HCT116 (cell line): ENCODE data around the gene ACOT7. TPM values are rescaled to one million over a fixed set of nuclear protein-coding genes. Genes with fewer than 3 reads are reported as not detected.

Source experiments
- ATAC-seq: fragments of 200-7000 bp; cut with Tn5 transposase; 2 replicates; pipeline ENCODE4 v1.9.1; 2020; ENCODE audit warnings: mild to moderate bottlenecking, moderate library complexity
- BruUV-seq: library from RNA; stranded (reverse); fragments of 400-500 nt; replicated peaks from 2 replicates; lab custom pipeline; 2021; lab: Mats Ljungman, UMichigan
- CTCF ChIA-PET: fragments of 300-600 bp; sonication (Branson Sonifier 250); formaldehyde crosslinking; loops from one replicate; lab custom pipeline; 2021; ENCODE audit warnings: antibody characterized with exemption; lab: Charles Lee
- POLR2A ChIA-PET: fragments of 300-600, 350-600 bp; sonication (Branson Sonifier 250); formaldehyde crosslinking; loops from one replicate; lab custom pipeline; 2021; ENCODE audit warnings: antibody characterized with exemption; lab: Charles Lee
- RAD21 ChIA-PET, 2 experiments: fragments of 300-600 bp; sonication (Branson Sonifier 250); formaldehyde crosslinking; loops; one replicate each; lab custom pipeline; 2023; ENCODE audit warnings: low total read pairs in 2 of 2; ENCODE audit not compliant: uncharacterized antibody in 2 of 2, unreplicated experiment in 2 of 2, low non-redundant PET in 1 of 2; lab: Charles Lee
- DNase-seq: peaks from one replicate; pipeline ENCODE4 v3.0.0-alpha.2; 2010; ENCODE audit warnings: low read depth, low spot score
- H2AFZ ChIP-seq: fragments of 200-600 bp; shearing (Covaris generic), sonication (generic); 2 replicates; pipeline ENCODE4 v1.6.1; 2017; ENCODE audit warnings: low read depth, mixed run types, mixed read lengths, antibody characterized with exemption, low read length; ENCODE audit not compliant: poor library complexity, severe bottlenecking
- H3K27ac ChIP-seq: 2 replicates; pipeline ENCODE4 v1.5.1; 2012; ENCODE audit warnings: low read depth, low read length
- H3K27me3 ChIP-seq: fragments of 200-600 bp; sonication (generic); 2 replicates; pipeline ENCODE4 v1.6.1; 2016; ENCODE audit warnings: mixed run types, low read length, mixed read lengths; ENCODE audit not compliant: insufficient read depth
- H3K36me3 ChIP-seq, 2 experiments: fragments of 200-500 bp in 1 of 2; fragments of 200-600 bp in 1 of 2; sonication (Bioruptor generic) in 1 of 2; sonication (generic) in 1 of 2; 2 replicates each; pipeline versions ENCODE4 v1.5.1 to v1.6.1; 2014 to 2016; ENCODE audit warnings: low read length in 2 of 2, inconsistent platforms in 1 of 2, mixed read lengths in 1 of 2, mixed run types in 1 of 2; ENCODE audit not compliant: insufficient read depth in 2 of 2, control insufficient read depth in 1 of 2
- H3K4me1 ChIP-seq, 2 experiments: fragments of 200-600 bp in 1 of 2; sonication (generic) in 1 of 2; 2 replicates each; pipeline versions ENCODE4 v1.5.1 to v1.6.1; 2012 to 2017; ENCODE audit warnings: low read length in 2 of 2, inconsistent platforms in 1 of 2, mild to moderate bottlenecking in 1 of 2, mixed read lengths in 1 of 2, mixed run types in 1 of 2, moderate library complexity in 1 of 2; ENCODE audit not compliant: insufficient read depth in 2 of 2, control insufficient read depth in 1 of 2
- H3K4me2 ChIP-seq: fragments of 200-600 bp; sonication (generic); 2 replicates; pipeline ENCODE4 v1.6.1; 2017; ENCODE audit warnings: mixed run types, low read length, mixed read lengths
- H3K4me3 ChIP-seq, 2 experiments: fragments of 200-600 bp in 1 of 2; sonication (generic) in 1 of 2; replicated peaks in 1 of 2; 2 replicates each; pipeline ENCODE4 v1.5.1; 2011 to 2016; ENCODE audit warnings: low read length in 2 of 2, control low read depth in 1 of 2, low read depth in 1 of 2, mild to moderate bottlenecking in 1 of 2, mixed read lengths in 1 of 2, mixed run types in 1 of 2
- H3K79me2 ChIP-seq: fragments of 200-600 bp; sonication (generic); 2 replicates; pipeline ENCODE4 v1.6.1; 2017; ENCODE audit warnings: mild to moderate bottlenecking, mixed run types, low read length, moderate library complexity, mixed read lengths; ENCODE audit not compliant: insufficient read depth
- H3K9ac ChIP-seq: fragments of 200-600 bp; sonication (generic); 2 replicates; pipeline ENCODE4 v1.6.1; 2016; ENCODE audit warnings: low read length, mixed read lengths
- H3K9me2 ChIP-seq: fragments of 200-600 bp; sonication (generic), shearing (Covaris generic); 2 replicates; pipeline ENCODE4 v1.6.1; 2017; ENCODE audit warnings: mixed run types, mild to moderate bottlenecking, moderate library complexity; ENCODE audit not compliant: insufficient read depth
- H3K9me3 ChIP-seq, 2 experiments: fragments of 200-500 bp in 1 of 2; fragments of 200-600 bp in 1 of 2; sonication (Bioruptor generic) in 1 of 2; sonication (generic) in 1 of 2; 2 replicates each; pipeline ENCODE4 v1.6.1; 2014 to 2017; ENCODE audit warnings: low read length in 2 of 2, mixed read lengths in 2 of 2, inconsistent platforms in 1 of 2, low read depth in 1 of 2, mild to moderate bottlenecking in 1 of 2, mixed run types in 1 of 2, moderate library complexity in 1 of 2; ENCODE audit not compliant: control insufficient read depth in 1 of 2, insufficient read depth in 1 of 2
- H4K20me1 ChIP-seq: fragments of 200-600 bp; sonication (generic), shearing (Covaris generic); 2 replicates; pipeline ENCODE4 v1.6.1; 2017; ENCODE audit warnings: mixed run types, mild to moderate bottlenecking, moderate library complexity; ENCODE audit not compliant: insufficient read depth
- CEBPB ChIP-seq: IDR thresholded peaks from 2 replicates; pipeline ENCODE4 v1.6.1; 2012; ENCODE audit warnings: low read depth
- EGR1 ChIP-seq: IDR thresholded peaks from 2 replicates; pipeline ENCODE4 v1.6.1; 2012; ENCODE audit warnings: low read depth
- ELF1 ChIP-seq: IDR thresholded peaks from 2 replicates; pipeline ENCODE4 v1.6.1; 2012; ENCODE audit warnings: low read depth, borderline replicate concordance
- EZH2 ChIP-seq: fragments of 200-600 bp; sonication (generic); IDR thresholded peaks from 2 replicates; pipeline ENCODE4 v1.6.1; 2017; ENCODE audit warnings: antibody characterized with exemption, mixed run types
- EZH2phosphoT487 ChIP-seq: fragments of 200-600 bp; IDR thresholded peaks from 2 replicates; pipeline ENCODE4 v1.6.1; 2018; ENCODE audit warnings: antibody characterized with exemption, borderline replicate concordance
- FOSL1 ChIP-seq: IDR thresholded peaks from 2 replicates; pipeline ENCODE4 v1.6.1; 2012; ENCODE audit warnings: low read depth
- JUND ChIP-seq: IDR thresholded peaks from 2 replicates; pipeline ENCODE4 v1.6.1; 2012
- POLR2A ChIP-seq: IDR thresholded peaks from 2 replicates; pipeline ENCODE4 v1.7.0; 2011; ENCODE audit warnings: borderline replicate concordance; ENCODE audit not compliant: insufficient read depth, insufficient read length; ENCODE audit errors: extremely low read depth
- POLR2AphosphoS5 ChIP-seq: IDR thresholded peaks from 2 replicates; pipeline ENCODE4 v1.6.1; 2011; ENCODE audit warnings: mild to moderate bottlenecking, low read depth, low read length, moderate library complexity
- RAD21 ChIP-seq: IDR thresholded peaks from 2 replicates; pipeline ENCODE4 v1.6.1; 2012; ENCODE audit warnings: low read depth, mild to moderate bottlenecking
- SIN3A ChIP-seq: IDR thresholded peaks from 2 replicates; pipeline ENCODE4 v1.6.1; 2012; ENCODE audit warnings: low read depth
- TCF7L2 ChIP-seq: IDR thresholded peaks from 2 replicates; pipeline ENCODE4 v1.7.0; 2011; ENCODE audit warnings: borderline replicate concordance, inconsistent platforms; ENCODE audit not compliant: insufficient read depth, insufficient read length; ENCODE audit errors: extremely low read depth
- YY1 ChIP-seq: IDR thresholded peaks from 2 replicates; pipeline ENCODE4 v1.6.1; 2011; ENCODE audit warnings: low read length, low read depth, moderate library complexity, mild to moderate bottlenecking; ENCODE audit not compliant: insufficient replicate concordance; ENCODE audit errors: extremely low read depth
- ZFX ChIP-seq: fragments of 450-650 bp; IDR thresholded peaks from 2 replicates; pipeline ENCODE4 v1.6.1; 2017
- ZNF274 ChIP-seq: fragments of 200-500 bp; sonication (Bioruptor generic); IDR thresholded peaks from 2 replicates; pipeline ENCODE4 v1.6.1; 2014; ENCODE audit warnings: mild to moderate bottlenecking, low read depth, low read length, inconsistent platforms
- intact Hi-C: fragments of 100-400 bp; cut with micrococcal nuclease; formaldehyde crosslinking; loops from 2 replicates; pipeline ENCODE4 v1.10.0; 2022
- total RNA-seq: library from RNA; stranded (reverse); gene quantifications from one replicate; pipeline ENCODE4 v1.2.1, GENCODE V29; 2021; ENCODE audit not compliant: unreplicated experiment
- TF ChIP-seq, protein P1 (sequence below): IDR thresholded peaks from 2 replicates; pipeline ENCODE4 v1.6.1; 2012
- TF ChIP-seq, protein P2 (sequence below): IDR thresholded peaks from 2 replicates; pipeline ENCODE4 v1.6.1; 2012

Gene ACOT7
- total RNA-seq, 1 experiment from 2014 or later: 162 TPM

DNA sequence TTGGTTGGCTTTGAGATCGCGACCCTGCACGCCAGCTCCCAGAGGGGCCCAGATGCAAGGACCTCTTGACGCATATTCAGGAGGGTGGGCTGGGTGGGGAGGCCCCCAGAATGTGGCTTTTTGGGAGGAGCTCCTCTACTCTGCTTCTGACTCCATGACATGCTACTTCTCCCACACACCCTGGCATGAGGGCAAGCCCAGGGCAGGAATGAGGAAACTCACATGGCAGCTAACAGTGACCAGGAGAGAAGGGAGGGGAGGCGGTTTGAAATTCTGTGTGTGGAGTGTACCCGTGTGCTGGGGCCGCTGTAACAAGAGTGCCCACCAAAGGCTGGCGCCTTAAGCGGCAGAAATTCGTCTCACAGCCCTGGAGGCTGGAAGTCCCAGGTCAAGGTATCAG is 71.4 kb downstream of the ACOT7 start:
- no peaks in the 10 kb centered on the region for H3K79me2 ChIP-seq
- ChIA-PET CTCF (no interaction called here), RAD21 (no interaction called here), POLR2A (no interaction called here)
- no peak overlapping the region for H3K27ac ChIP-seq
- H3K27me3 ChIP-seq: no peaks in the 10 kb centered on the region
- no TSS peak for BruUV-seq
- no peak for DNase-seq
- H3K4me2 ChIP-seq: no peak overlapping the region
- H3K9me3 ChIP-seq: no peaks in the 10 kb centered on the region
- H3K36me3 ChIP-seq: 0 out of 4 replicates have a peak, but pooled peaks cover 2 to 5% of the 10 kb centered on the region in 2 experiments
- H3K4me1 ChIP-seq: peaks cover 0 to 9% of the 10 kb centered on the region in 2 experiments; a peak in 2 of 4 replicates
- H3K9me2 ChIP-seq: no peaks in the 10 kb centered on the region
- H3K4me3 ChIP-seq: no peak overlapping the region
- intact Hi-C loops: no loop called here
- H4K20me1 ChIP-seq: no peaks in the 10 kb centered on the region
- no peak for ATAC-seq
- TF ChIP-seq ELF1 (no peak), TCF7L2 (no peak), FOSL1 (no peak), ZFX (no peak), POLR2A (no peak), EZH2 (no peak), YY1 (no peak), POLR2AphosphoS5 (no peak)
- TF ChIP-seq, protein P1, sequence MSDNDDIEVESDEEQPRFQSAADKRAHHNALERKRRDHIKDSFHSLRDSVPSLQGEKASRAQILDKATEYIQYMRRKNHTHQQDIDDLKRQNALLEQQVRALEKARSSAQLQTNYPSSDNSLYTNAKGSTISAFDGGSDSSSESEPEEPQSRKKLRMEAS: no peak
- H3K9ac ChIP-seq: no peak overlapping the region
- H2AFZ ChIP-seq: no peak overlapping the region

DNA sequence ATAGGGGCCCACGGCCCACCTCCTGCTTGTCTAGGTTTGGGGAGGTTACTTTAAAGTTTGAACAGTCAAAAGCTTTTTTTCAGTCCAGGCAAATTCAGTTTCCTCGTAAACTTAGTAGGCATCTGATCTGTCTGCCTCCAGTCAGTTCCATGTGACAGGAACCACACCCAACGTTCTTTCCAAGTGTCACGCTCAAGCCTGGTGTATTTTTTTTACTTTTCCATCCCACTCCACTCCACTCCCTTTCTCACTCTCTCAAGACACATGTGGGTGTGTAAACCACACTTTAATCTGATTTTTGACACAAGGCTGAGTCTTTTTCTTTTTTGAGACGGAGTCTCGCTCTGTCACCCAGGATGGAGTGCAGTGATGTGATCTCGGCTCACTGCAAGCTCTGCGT is 72.4 kb downstream of the ACOT7 start:
- Histone ChIP-seq H3K27ac (no peak overlapping the region), H3K36me3 (peaks cover 2 to 12% of the 10 kb centered on the region in 2 experiments; a peak in 1 of 4 replicates), H3K9ac (no peak overlapping the region), H3K4me3 (no peak overlapping the region), H3K79me2 (no peaks in the 10 kb centered on the region), H4K20me1 (no peaks in the 10 kb centered on the region), H3K27me3 (no peaks in the 10 kb centered on the region), H3K4me2 (no peak overlapping the region), H2AFZ (no peak overlapping the region), H3K9me3 (no peaks in the 10 kb centered on the region), H3K4me1 (peaks cover 0 to 13% of the 10 kb centered on the region in 2 experiments; a peak in 2 of 4 replicates), H3K9me2 (no peaks in the 10 kb centered on the region)
- BruUV-seq: no TSS peak
- ChIA-PET POLR2A (no interaction called here), CTCF (no interaction called here), RAD21 (no interaction called here)
- ATAC-seq (no peak), DNase-seq (no peak)
- TF ChIP-seq EZH2phosphoT487 (no peak), YY1 (no peak), JUND (no peak), EGR1 (no peak), EZH2 (no peak), FOSL1 (no peak), CEBPB (no peak), POLR2A (no peak), RAD21 (no peak), ZNF274 (no peak), SIN3A (no peak)
- TF ChIP-seq, protein P2, sequence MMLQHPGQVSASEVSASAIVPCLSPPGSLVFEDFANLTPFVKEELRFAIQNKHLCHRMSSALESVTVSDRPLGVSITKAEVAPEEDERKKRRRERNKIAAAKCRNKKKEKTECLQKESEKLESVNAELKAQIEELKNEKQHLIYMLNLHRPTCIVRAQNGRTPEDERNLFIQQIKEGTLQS: no peak
- intact Hi-C loops: no loop called here
